Astrocyte of the cerebellum (primary cell): ENCODE measurements around the gene RHOBTB3.

ENCODE experiments used
- DNase-seq: peaks from one replicate; pipeline ENCODE4 v3.0.0-alpha.2; 2011; ENCODE audit warnings: low read depth
- H3K4me3 ChIP-seq: 2 replicates; pipeline ENCODE4 v1.5.1; 2011; ENCODE audit warnings: mild to moderate bottlenecking, low read depth, low read length, moderate library complexity
- in situ Hi-C: cut with HindIII; loops from 2 replicates; pipeline ENCODE4 v1.10.0; 2017; ENCODE audit warnings: low sequenced_read_pairs
- TF ChIP-seq, protein P1 (sequence below): IDR thresholded peaks from 2 replicates; pipeline ENCODE4 v1.5.1; 2012; ENCODE audit warnings: low read length, low read depth, moderate library complexity, mild to moderate bottlenecking; ENCODE audit errors: missing control alignments

Gene RHOBTB3

DNA sequence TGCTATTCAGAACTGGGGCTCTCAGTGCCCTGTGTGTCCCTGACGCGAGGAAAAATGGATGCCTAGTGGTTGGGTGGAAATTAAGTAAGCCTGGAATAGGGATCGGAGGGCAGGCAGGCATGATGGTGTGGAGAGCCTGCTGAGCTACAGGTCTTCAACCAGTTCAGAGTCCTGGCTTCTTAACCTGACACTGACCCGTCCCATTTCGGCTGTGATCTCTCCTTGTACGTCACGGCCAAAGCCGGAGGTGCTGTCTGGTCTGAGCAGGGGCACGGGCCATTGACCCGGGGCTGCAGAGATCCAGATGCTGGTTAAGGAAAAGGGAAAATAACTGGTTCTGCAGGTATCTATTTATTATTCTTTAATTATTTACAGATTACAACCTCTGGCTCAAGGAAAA, 27.9 kb downstream of the RHOBTB3 start:
- no peak for DNase-seq
- in situ Hi-C loops = no loop called here
- H3K4me3 ChIP-seq = no peak overlapping the region
- TF ChIP-seq, protein P1, sequence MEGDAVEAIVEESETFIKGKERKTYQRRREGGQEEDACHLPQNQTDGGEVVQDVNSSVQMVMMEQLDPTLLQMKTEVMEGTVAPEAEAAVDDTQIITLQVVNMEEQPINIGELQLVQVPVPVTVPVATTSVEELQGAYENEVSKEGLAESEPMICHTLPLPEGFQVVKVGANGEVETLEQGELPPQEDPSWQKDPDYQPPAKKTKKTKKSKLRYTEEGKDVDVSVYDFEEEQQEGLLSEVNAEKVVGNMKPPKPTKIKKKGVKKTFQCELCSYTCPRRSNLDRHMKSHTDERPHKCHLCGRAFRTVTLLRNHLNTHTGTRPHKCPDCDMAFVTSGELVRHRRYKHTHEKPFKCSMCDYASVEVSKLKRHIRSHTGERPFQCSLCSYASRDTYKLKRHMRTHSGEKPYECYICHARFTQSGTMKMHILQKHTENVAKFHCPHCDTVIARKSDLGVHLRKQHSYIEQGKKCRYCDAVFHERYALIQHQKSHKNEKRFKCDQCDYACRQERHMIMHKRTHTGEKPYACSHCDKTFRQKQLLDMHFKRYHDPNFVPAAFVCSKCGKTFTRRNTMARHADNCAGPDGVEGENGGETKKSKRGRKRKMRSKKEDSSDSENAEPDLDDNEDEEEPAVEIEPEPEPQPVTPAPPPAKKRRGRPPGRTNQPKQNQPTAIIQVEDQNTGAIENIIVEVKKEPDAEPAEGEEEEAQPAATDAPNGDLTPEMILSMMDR = no peak

GRCh38 chr5:95759634-95760033, 28.5 kb downstream of the RHOBTB3 start:
- TF ChIP-seq, protein P1 = no peak
- in situ Hi-C loops = no loop called here
- no peak for DNase-seq
- H3K4me3 ChIP-seq = no peak overlapping the region

DNA sequence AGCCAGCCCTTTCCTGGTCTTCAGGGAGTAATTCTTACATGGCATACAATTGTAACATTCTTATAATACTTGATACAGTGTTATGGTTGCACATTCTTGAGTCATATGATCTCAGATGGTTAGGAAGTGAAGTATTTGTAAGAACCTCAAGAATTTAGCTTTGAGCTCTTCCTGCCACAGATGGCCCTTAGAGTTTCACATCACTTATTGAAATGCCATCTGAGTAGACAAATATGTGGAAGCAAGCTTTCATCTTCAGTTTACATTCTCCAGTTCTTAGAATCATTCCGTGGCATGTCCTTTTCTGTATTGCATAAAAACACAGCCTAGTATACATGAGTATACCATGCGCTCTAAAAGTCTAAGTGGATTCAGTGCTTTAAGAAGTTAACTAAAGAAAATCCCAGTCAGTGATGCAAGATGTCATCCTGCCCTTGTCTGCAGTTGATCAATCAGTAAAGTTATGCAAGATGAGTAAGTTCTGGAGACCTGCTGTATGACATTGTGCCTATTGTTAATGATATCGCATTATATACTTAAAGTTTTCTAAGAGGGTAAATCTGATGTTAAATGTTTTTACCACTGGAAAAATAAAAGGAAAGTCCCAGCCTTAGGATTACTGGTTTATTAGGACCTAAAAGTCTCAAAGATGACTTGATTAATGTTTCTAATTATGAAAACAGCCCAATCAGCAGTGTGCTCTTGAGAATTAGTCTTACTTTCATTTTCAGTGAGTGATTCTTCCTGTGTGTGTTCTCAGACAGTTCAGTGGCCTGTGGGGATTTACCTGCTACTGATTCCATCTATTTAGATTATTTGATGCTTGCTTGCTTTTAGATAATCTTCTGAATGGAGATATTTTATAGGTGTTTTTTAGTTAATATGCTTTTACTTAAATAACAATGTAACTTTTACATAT, 29.4 kb downstream of the RHOBTB3 start:
- no peak overlapping the region for H3K4me3 ChIP-seq
- DNase-seq = peak; percentile 88
- in situ Hi-C loops = no loop called here
- TF ChIP-seq, protein P1 = no peak

DNA sequence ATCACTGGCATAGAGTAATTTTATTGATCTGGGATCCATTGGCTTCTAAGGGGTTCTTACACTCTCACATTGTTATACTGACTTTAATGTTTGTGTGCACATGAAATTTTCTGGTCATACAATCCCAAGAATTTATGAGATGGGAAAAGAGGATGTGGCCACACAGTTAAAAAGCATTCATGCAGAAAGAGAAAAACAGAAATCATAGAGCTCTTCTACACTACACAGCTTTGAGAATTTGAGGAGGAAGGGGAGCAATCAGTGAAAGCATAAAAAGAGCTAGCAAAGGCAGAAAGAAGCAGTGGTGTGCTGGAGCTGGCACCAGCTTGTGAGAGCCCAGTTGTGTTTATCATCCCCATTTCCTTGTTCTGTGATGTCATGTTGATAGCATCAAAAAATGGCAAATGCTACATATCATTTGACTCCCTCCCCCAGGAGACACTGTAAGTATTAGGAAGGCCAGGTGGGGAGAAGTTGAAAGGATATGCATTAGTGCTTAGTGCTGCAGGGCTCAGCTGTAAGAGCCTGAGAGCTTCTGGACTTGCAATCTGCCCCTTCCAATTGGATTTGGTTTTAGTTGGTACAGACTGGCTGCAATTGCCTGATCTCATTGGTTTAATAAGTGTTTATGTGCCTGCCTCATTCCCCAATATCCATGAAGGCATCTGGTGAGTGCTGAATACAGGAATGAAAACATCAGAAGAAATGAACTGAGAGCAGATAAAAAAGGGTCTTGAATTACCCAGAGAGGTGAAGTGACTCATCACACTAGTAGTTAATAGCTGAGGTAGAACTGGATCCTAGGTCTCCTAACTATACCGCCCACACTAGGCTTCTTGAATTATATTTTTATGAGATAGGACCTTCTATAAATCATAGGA, 30.9 kb downstream of the RHOBTB3 start:
- H3K4me3 ChIP-seq = no peak overlapping the region
- in situ Hi-C loops = no loop called here
- no peak for DNase-seq
- TF ChIP-seq, protein P1 = no peak

- TF ChIP-seq, protein P1 = no peak
- DNase-seq = no peak
- in situ Hi-C loops = no loop called here
- no peak overlapping the region for H3K4me3 ChIP-seq
These were observed 31.5 kb downstream of the RHOBTB3 start for GRCh38 chr5:95762652-95763041.

DNA sequence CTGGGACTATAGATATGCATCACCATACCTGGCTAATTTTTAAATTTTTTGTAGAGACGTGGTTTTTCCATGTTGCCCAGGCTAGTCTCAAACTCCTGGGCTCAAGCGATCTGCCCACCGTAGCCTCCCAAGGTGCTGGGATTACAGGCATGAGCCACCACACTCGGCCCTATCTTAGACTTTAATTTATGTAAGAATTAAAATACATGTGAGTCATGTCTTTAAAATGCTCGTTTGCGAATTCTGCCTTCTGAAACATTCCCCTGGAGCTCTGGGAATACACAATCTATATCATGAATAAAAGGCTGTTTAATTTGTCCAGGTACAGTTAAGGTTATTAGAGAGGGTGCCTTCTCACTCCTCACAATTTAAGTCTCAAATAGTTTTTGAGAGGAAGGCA, 32.8 kb downstream of the RHOBTB3 start:
- no peak for DNase-seq
- H3K4me3 ChIP-seq = no peak overlapping the region
- in situ Hi-C loops = no loop called here
- TF ChIP-seq, protein P1 = no peak
